ENCODE measurements around the gene PHF14.

DNA sequence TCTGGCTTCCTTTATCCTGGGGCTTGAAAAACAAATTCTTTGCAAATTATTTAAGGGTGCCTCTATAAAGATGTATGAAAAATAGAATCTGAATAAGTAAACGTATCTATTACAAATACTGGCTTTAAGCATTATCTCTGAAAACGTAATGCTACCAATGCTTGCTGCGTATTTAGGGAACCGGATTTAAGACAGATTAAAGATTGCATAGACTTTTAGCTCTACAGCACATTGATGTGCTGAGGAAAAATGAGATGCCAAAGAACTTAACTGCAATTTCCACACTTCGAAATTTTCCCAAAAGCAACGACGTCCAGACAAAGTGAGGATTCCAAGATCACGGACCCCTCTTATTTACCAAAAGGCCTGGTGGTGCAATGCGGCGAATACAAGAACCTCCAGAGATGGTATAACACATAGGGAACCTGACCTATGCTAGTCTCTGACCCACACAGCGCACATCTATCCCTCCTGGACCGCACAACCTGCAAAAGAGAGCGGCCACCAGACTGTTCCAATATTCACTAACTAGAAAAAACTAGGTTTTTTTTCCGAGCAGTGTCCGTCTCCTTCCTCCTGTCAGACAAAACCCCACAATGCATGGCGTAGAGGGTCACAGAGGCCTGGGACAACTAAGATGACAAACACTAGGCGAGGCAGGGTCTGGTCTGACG, 34.3 kb upstream of the PHF14 start:
- TF ChIP-seq EZH2 (IDR thresholded peaks at IDR 0.05; ENCODE audit: low read depth): no peak
- TF ChIP-seq, protein P1, sequence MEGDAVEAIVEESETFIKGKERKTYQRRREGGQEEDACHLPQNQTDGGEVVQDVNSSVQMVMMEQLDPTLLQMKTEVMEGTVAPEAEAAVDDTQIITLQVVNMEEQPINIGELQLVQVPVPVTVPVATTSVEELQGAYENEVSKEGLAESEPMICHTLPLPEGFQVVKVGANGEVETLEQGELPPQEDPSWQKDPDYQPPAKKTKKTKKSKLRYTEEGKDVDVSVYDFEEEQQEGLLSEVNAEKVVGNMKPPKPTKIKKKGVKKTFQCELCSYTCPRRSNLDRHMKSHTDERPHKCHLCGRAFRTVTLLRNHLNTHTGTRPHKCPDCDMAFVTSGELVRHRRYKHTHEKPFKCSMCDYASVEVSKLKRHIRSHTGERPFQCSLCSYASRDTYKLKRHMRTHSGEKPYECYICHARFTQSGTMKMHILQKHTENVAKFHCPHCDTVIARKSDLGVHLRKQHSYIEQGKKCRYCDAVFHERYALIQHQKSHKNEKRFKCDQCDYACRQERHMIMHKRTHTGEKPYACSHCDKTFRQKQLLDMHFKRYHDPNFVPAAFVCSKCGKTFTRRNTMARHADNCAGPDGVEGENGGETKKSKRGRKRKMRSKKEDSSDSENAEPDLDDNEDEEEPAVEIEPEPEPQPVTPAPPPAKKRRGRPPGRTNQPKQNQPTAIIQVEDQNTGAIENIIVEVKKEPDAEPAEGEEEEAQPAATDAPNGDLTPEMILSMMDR (conservative IDR thresholded peaks at IDR 0.05): no peak
